NCI-H226 (cell line): ENCODE data around the gene ZNF20.

Experiments
- DNase-seq: peaks from one replicate; pipeline ENCODE4 v3.0.0-alpha.2; 2015

The ZNF20 gene

DNA sequence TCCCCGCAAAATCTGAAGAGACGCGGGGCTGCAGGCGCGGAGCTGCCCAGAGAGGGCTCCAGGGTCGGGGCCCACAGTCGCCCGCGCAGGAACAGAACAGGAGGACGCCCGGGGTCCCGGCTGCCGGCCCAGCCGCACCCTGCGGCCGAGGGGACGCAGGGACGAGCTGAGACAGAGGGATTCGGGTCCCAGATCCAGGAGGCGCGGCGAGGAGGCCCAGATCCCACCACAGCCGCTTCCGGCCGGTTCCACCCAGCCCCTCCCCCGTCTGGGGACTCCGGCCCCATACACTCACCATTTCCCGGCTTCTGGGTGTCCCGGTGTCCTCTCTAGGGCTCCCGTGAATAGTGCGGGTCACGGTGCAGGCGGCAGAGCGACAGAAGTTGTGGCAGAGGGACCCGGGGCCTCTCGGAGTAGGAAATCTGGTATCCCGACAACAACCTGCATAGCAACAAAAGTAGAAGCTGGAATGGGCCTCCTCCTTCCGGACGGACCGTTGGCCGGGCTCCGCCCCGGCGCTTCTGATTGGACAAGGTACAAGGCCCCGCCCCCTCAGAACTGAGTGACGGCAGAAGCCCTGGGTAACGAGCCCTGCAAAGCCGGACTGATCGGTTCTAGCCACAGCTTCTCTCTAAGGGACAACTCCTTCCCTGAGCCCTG, at the start of gene ZNF20:
TSS of gene ZNF20 (minus strand) at position 466 of the 660 bp plus-strand sequence. CDS start at position 298, 168 bp downstream.
- peak; percentile 88 for DNase-seq

DNA sequence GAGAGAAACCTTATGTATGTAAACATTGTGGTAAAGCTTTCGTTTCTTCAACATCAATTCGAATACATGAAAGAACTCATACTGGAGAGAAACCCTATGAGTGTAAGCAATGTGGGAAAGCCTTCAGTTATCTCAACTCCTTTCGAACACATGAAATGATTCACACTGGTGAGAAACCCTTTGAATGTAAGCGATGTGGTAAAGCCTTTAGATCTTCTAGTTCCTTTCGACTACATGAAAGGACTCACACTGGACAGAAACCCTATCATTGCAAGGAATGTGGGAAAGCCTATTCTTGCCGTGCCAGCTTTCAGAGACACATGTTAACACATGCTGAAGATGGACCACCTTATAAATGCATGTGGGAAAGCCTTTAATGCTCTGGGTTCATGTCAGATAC, 47.5 kb upstream of the ZNF20 start:
- DNase-seq = no peak

DNA sequence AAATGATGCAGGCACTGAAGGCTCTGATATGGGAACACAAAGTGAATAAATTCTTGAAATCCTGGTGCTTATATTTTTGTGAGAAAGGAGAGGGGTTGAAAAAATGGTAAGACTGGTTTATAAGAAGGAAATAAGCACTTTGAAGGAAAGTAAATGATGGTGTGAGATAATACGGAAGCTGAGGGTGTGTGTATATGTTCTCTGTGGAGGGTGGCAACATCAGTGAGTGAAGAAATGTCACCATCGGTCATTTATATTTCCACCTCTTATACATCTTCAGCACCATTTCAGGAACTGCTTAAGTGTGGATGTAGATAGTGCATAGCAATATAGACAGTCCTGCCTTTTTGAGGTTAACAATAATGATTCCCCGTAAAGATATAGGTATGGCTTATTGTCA, 40.2 kb upstream of the ZNF20 start:
- DNase-seq = no peak

DNA sequence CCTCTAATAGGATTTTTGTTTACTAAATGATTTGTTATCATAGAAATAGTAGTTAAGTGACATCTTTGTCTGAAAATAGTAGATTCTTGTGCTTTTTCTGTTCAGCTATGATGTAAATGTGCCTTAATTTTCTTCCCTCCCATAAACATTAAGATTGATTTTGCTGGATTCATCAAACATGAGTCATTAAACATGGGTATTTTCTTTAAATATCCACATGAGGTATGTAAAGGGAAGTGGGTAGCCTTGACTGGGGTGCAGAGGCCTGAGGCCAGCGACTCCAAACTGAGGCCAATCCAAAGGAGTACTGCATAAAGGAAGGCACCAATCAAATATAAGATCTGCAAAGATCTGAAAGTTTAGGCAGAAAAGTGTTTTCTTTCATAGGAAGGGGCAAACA, 26.5 kb upstream of the ZNF20 start:
- DNase-seq = peak; percentile 2

DNA sequence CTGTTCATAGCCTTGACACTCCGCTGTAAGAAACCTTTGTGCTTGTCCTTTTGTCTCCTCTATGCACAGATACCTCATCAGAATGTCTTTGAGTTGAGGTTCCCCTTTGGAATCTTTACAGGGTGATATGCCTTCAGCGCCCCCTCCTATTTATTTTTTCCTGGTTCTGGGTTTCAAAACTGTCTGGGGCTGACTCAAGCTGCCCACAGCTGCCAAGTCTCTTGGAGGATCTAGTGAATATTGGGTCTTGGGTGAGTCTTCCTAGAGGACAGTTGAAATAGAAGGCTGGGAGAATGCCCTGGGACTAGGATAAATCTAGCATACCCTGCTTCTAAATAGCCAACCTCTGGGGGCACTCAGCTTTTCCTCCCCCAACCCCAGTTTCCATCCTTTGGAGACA, 23.7 kb upstream of the ZNF20 start:
- DNase-seq = no peak

DNA sequence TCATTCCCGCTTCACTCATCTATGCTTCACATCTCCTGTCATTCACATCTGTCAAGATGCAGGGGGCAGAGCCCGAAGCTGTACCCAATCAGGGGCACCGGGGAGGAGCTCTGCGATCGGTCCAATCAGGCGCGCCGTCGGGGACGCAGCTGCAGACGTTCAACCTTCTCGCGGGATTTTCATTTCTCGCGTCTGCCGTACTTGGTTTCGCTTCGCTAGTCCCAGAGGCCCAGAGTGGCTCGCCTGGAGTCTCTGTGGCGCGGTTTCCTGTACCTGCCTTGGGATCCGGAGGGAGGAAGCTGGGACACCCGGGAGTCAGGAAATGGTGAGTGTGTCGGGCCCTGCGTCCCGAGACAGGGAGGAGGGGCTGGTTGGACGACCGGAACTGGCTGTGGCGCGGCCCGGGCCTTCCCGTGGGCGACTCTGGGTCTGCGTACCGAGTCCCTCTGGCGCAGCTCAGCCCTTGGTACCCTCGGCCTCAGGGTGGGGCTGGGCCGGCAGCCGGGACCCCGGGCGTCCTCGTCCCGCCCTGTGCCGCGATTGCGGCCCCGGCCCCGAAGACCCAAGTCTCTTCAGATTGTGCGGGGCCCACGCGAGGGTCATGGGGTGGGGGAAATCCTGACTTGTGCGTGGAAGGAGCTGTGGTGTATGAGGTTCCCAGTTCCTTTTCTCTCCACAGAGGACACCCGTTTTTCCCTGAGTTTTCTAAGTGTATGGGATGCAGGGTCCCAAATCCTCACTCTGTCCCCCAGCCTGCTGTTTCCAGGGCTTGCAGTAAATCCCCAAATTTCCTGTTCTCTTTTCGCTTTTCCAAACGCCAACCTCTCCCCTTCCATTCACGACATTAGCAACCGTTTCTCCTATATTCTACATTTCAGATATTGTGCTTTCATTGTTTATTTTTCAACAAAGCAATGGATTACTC, 23.0 kb upstream of the ZNF20 start, which contains the start of gene ZNF136:
TSS of gene ZNF136 (plus strand) at position 215 of the 925 bp plus-strand sequence. CDS start at position 323, 108 bp downstream.
- DNase-seq = peak; percentile 85

DNA sequence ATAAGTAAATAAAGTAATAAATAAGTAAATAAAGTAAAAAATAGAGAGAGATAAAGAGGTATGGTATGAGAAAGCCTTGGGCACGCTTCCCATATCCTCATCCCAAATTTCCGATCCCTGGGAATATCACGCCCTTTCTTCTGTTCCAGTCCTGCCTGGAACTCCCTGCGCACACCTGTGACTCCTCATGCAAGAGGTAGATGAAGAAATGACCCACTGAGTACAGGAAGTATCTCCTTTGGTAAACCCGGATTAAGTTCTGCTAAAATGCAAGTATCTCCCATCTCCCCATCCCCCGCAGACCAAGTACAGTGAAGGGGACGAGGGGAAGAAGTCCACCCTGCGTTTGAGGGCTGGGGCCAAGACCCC, 22.3 kb upstream of the ZNF20 start:
- no peak for DNase-seq

DNA sequence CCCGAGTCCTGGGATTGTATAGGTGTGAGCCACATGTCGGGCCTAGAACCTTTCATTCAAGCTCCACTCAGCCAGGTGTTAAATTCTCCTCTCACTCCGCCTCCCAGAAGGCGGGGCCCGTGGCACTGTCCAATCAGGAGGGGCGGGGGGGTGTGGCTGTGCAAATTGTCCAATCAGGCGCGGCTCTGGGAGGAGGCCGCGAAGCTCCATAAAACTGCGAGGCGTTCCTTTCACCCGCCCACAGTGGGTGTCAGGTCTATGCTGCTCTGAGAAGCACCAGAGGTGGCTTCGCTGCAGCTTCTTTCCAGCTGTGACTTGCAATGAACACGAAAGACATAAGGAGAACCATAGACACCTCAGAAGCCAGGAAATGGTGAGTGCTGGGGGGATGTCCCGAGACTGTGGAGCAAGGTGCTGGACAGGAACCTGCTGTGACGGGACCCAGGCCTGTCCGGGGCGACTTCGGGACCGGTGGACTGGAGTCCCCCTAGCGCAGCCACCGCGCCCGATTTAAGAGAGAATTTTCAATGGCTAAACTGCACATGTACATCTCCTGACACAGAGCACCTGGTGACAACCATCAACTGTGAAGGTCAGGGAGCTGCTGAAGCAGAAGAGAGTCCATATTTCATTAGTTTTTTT, 19.7 kb upstream of the ZNF20 start:
- DNase-seq = no peak

DNA sequence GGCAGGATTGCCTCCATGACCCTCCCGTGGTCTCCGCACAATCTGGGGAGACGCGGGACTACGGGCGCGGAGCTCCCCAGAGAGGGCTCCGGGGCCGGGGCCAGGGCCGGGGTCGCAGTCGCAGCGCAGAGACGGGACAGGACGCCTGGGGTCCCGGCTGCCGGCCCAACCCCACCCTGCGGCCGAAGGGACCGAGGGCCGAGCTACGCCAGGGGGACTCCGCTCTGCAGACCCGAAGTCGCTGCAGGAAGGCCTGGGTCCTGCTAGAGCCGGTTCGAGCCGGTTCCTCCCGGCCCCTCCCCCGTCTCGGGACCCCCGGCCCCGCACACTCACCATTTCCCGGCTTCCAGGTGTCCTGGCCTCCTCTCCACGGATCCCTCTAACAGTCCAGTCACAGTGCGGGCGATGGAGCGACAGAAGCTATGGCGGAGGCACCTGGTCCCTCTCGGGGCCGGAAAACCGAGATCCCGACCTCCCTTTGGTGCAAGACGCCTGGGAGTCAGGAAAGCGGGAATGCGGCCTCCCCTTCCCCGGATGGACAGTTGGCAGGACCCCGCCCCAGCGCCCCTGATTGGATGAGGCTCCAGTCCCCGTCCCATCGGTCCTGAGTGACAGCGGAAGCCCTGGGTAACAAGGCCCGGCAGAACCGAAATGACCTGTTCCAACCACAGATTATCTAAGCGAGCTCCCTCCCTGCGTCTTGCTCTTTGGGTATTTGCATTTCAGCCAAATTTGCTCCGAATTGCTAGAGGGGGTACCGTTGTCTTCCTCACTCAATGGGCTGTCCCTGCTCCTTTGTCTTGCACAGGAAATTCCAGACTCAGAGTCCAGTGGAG, 16.3 kb upstream of the ZNF20 start, which contains the start of gene ZNF625:
TSS of gene ZNF625 (minus strand) at position 512 of the 836 bp plus-strand sequence. CDS start at position 336, 176 bp downstream.
- DNase-seq = peak; percentile 61

DNA sequence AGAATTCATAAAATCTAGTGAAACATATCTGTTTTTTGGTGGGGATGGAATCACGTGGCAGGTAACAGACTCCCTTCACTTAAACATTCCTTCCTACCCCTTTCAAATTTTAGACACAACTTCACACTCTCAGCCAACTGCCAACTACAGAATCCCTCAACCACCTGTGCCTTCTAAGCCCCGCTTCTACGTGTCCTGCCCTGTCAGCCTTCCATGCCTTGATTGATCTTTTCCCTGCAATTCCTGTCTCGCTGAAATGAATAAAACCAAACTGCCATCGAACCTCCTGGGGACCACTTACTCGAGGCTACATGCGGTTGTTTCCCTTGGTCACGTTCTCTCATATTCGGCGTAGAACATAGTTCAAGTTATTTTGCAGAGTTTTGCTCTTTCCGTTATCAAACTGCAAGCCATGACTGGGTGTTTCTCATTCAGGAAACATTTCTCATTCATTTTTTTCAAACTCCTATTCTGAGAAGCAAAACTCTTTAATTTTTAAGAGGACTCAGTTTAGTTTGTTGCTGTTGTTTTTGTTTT, 15.2 kb upstream of the ZNF20 start:
- no peak for DNase-seq

DNA sequence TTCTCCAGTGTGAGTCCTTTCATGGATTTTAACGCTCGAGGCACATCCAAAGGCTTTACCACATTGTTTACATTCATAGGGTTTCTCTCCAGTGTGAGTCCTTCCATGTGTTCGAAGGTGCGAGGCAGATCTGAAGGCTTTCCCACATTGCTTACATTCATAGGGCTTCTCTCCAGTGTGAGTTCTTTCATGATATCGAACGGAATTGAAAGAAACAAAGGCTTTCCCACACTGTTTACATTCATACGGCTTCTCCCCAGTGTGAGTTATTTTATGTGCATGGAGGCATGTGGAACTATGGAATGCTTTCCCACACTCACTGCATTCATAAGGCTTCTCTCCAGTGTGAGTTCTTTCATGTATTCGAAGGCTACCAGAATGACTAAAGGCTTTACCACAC, 5.2 kb upstream of the ZNF20 start:
- DNase-seq = no peak

DNA sequence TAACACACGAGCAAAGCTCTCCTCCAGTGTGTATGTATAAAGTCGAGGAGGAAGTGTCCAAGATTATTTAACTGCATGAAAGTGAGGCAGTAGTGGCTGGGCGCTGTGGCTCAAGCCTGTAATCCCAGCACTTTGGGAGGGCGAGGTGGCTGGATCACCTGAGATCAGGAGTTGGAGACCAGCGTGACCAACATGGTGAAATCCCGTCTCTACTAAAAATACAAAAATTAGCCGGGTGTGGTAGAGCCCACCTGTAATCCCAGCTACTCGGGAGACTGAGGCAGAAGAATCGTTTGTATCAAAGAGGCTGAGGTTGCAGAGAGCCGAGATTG, 1.2 kb upstream of the ZNF20 start:
- no peak for DNase-seq

DNA sequence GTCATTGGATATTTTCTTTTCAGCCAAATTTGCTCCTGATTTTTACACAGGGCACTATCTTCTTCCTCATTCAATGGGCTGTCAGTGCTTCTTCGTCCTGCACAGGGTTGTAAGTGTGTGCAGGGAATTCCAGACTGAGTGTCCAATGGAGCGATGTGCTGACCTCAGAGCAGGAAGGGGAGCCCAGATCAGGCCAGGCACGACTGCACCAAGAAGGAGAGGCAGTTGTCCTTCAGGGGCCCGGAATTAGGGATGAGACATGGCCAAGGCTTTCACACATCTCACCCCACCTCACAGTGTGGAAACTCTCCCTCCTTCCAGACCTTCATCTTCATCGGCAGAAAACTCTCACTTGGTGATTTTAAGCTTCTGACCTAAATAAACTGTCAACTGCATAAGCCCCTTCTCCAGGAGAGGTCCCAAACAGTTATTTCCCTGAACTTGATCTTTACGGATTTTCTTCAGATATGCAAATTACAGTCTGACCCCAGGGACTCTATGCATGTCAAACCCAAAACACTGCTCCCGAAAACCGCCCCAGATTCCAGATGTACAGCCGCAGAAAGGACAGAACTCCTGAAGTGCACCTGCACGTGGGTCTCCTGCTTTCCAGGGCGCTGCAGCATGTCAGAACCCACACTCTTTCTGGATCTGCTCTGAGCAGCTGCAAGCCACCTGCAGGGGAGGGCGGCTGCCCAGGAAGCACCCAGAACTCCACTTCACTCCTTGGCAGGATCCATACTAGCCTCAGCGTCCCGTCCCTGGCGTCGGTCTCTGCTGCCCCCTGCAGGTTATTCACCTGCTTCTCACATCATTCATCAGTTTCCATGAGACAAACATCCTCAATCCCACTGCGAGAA, 625 bp upstream of the ZNF20 start:
- peak; percentile 61 for DNase-seq

DNA sequence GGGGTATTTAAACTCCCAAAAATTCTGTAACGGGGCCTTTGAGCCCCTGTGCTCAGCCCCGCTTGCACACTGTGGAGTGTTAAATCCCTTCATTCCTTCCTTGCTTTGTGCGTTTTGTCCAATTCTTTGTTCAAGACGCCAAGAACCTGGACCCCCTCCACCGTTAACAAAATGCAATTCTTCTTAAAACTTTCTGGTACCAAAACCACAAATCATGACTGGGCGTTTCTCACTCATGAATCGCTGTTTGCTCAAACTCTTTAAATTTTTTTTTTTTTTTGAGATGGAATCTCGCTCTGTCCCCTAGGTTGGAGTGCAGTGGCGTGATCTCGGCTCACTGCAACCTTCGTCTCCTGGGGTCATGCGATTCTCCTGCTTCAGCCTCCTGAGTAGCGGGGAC, 881 bp downstream of the ZNF20 start:
- DNase-seq = no peak

DNA sequence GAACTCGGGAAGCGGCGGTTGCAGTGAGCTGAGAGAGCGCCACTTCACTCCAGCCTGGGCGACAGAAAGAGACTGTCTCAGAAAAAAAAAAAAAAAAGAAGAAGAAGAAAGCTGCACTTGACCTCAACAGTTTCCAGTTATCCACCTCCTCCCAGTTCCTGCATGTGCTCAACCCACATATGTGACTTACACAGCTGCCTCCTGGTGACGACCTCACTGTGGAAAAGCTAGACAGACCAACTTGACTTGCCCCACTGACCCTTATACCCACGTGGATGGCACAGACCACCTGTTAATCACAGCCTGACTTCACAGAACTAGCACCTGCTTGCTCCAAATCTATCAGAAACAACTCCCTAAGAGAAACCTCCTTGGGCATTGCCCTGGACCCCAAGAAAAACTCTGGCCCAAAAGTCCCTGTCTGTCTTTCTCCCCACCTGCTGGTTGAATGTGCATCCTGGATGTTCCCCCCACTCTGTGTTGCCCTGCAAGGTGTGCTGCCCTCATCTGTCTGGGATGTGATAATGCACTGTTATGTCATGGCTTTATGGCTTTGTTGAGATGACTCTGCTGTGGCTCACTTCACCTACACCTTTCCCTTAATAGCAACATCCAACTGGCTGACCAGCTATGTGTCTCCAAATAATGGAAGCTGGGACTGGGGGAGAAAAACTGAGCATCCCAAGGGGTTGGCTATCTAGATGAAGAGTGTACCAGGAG, 2.8 kb downstream of the ZNF20 start:
- DNase-seq = peak; percentile 16

DNA sequence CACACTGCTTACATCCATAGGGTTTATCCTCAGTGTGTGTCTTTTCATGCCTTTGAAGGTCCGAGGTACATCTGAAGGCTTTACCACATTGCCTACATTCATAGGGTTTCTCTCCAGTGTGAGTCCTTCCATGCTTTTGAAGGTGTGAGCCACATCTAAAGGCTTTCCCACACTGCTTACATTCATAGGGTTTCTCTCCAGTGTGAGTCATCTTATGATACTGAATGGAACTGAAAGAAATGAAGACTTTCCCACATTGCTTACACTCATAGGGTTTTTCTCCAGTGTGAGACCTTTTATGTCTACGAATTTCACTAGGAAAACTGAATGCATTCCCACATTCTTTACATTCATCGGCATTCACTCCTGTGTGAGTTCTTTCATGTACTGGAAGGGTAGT, 7.1 kb downstream of the ZNF20 start:
- DNase-seq = no peak

DNA sequence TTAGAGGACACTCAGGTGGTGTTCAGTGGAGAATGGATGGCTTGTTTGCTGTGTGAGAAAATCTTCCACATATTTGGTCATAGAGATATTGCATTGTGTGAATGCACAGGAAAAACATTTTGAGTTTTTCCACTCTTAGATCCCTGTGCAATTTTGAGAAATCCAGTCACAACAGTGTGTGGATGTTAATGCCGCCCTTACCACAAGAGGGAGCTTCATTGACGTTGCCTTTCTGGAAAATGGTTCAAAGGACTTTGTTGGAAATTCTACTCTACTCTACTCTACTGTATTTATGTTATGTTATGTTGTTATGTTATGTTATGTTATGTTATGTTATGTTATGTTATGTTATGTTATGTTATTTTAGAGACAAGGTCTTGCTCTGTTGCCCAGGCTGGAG, 13.4 kb downstream of the ZNF20 start:
- DNase-seq = no peak

DNA sequence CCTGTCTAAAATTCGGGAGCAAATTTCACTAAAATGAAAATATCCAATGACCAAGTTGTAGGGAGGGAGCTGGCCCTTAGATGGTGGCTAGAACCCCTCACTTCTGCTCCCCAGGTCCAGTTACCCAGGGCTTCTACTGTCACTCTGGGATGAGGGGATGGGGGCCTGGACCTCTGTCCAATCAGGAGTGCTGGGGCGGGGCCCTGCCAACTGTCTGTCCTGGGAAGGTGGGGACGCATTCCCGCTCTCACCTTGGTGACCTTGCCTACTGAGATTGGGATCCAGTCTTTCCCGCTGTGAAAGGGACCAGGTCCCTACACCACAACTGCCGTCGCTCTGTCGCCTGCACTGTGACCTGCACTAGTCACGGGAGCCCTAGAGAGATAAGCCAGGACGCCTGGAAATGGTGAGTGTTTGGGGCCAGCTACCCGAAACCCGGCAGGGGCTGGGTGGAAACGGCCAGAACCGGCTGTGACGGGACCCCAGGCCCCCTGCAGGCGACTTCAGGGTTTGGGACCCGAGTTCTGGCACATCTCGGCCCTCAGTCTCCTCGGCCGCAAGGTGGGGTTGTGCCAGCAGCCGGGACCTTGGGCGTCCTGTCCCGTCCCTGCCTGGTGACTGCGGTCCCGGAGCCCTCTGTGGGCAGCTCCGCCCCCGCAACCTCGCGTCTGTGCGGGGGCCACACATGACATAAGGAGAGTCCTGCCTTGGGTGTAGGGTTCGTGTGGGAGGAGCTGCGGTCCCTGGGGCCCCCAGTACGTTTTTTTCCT, 22.8 kb downstream of the ZNF20 start:
- DNase-seq = no peak

DNA sequence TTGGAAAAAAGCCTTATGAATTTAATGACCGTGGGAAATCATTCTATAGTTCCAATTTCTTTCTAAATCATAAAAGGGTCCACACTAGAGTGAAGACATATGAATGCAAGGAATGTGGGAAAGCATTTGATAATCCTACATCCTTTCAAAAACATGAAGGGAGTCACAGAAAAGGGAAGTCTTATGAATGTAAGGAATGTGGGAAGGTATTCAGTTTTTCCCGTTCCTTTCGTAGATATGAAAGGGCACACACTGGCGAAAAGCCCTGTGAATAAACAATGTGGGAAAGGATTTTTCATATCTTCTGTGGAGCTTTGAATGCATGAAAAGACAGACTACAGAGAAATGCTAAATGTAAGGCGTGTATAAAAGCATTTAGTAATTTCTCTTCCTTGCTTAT, 27.0 kb downstream of the ZNF20 start:
- DNase-seq = peak; percentile 53

DNA sequence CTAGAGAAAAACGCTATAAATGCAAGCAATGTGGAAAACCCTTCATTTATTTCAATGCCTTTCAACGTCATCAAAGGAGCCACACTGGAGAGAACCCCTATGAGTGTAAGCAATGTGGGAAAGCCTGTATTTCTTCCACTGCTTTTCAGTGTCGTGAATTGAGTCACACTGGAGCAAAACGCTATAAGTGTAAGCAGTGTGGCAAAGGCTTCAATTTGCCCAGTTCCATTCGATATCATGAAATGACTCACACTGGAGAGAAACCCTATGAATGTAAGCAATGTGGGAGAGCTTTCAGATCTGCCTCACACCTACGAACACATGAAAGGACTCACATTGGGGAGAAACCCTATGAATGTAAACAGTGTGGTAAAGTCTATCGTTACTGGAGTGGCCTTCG, 27.4 kb downstream of the ZNF20 start:
- DNase-seq = peak; percentile 60
